GM12892 (cell line): ENCODE data around the gene CENPP.

Experiments used
- DNase-seq: peaks from one replicate; pipeline ENCODE4 v3.0.0; 2011; ENCODE audit not compliant: insufficient read length
- FAIRE-seq: peaks from 2 replicates; lab custom pipeline; 2011; peaks lifted over from hg19 to GRCh38; lab: Jason Lieb, UNC
- POLR2A ChIP-seq: IDR thresholded peaks from 2 replicates; pipeline ENCODE4 v1.6.1; 2011; ENCODE audit warnings: low read depth, low read length, control low read depth
- POLR2AphosphoS5 ChIP-seq: IDR thresholded peaks from 2 replicates; pipeline ENCODE4 v1.6.1; 2011; ENCODE audit warnings: low read depth, low read length, control low read depth
- TAF1 ChIP-seq: IDR thresholded peaks from 2 replicates; pipeline ENCODE4 v1.6.1; 2011; ENCODE audit warnings: low read depth, mild to moderate bottlenecking, control low read depth, low read length, borderline replicate concordance

The CENPP gene

DNA sequence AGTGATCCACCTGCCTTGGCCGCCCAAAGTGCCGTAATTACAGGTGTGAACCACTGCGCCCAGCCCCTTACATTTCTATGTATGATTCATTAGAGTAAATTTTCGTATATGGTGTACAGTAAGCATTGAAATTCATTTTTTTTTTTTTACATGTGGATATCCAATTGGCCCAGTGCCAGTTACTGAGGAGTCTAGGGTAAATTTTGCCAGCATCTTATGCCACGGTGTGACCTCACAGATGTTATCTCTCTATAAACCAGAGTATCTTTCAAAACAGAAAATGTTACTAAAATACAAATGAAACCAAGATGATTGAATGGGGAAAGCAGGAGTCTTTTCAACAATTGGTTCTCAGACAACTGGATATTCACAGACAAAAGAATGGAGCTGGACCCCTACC, 279.5 kb downstream of the CENPP start:
- DNase-seq = no peak
- TF ChIP-seq TAF1 = no peak
- TF ChIP-seq POLR2A = no peak
- TF ChIP-seq POLR2AphosphoS5 = no peak
- no peak for FAIRE-seq

DNA sequence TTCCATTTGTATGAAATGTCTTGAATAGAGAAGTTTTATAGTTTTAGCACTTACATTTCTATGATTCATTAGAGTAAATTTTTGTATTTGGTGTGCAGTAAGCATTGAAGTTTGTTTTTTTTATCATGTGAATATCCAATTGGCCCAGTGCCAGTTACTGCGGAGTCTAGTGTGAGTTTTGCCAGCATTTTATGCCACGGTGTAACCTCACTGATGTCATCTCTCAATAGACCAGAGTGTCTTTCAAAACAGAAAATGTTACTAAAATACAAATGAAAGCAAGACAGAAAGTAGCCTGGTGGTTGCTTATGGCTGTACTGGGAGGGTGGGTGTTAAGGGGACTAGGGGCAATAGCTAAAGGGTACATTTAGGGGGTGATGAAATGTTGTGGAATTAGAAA, 281.3 kb downstream of the CENPP start:
- FAIRE-seq = no peak
- DNase-seq = no peak
- TF ChIP-seq POLR2AphosphoS5 (no peak), POLR2A (no peak), TAF1 (no peak)

DNA sequence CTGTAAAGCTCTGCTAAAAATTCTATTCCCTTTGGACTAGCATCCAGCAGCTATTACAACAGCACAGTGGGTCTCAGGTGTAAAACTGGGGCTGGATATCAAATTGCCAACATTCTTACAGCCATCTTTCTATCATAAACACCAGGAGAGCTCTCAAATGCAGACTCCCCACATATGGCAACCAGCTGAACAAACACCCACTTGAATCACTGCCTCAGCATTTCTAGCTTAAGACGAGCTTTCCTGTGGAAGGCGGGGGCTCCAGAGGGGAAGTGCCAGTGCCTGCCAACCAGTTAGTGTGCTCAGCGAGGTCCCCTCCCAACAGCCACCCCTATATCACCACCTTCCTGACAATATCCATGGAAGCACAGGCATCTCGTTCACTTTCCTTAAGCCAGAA, 282.0 kb downstream of the CENPP start:
- FAIRE-seq (no peak), DNase-seq (no peak)

DNA sequence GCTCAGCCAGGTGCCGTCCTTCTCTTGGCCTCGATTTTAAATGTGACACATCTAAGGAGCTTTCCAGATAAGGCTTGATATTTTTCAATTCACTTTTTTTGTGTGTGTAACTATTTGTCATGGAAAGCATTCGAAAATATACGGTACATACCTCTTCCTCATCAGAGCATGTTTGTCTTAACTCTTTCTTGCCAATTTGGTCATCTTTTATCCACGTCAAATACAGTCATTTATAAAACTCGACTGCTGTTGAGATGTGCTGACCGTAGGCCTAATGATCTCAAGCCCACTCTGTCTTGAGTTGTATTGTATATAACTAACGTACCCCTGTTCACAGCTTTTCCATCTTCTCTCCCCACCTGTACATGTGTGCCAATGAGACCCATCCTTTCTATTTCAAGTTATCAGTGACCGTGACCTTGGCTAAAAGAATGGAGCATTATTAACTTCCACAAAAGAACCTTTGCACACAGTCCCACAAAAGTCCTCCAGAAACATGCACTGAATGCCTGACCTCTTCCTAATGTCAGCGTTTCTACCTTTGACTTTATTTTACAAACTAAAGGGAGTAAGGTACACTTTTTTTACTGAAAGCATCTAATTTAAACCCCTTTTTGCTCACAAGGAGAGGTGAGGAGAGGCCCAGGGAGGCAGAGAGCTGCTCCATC, 282.6 kb downstream of the CENPP start:
- FAIRE-seq (no peak), DNase-seq (no peak)
- TF ChIP-seq POLR2AphosphoS5 = no peak
- TF ChIP-seq POLR2A = no peak
- no peak for TF ChIP-seq TAF1

More for the DNA sequence above, 282.0 kb downstream of the CENPP start:
- TF ChIP-seq TAF1 (no peak), POLR2AphosphoS5 (no peak), POLR2A (no peak)

DNA sequence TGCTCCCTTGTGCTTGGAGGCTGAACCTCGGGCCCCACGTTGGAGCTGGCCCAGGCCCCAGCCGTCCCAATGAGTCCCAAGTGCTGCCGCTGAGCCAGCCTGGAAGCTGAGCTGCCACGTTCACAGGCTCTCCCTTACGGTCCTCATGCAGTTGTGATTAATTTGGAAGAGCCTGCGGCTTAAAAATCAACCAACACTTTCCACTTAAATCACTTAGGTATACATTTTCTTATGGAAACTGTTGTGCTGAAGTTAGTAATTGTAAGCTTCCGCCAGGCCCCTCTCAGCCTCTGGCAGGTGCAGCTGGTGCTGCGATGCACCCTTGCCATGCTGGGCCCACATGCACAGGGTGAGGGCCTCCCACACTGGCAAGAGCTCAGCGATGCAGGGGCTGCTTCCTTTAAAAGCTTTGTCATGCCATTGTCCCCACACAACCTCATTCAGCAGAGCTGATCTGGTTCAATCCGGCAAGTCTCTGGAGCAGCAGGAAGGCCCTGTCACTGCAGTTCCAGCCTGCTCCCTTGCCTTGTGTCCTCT, 283.2 kb downstream of the CENPP start:
- no peak for TF ChIP-seq POLR2AphosphoS5
- TF ChIP-seq TAF1 = no peak
- TF ChIP-seq POLR2A = no peak
- no peak for DNase-seq
- no peak for FAIRE-seq

DNA sequence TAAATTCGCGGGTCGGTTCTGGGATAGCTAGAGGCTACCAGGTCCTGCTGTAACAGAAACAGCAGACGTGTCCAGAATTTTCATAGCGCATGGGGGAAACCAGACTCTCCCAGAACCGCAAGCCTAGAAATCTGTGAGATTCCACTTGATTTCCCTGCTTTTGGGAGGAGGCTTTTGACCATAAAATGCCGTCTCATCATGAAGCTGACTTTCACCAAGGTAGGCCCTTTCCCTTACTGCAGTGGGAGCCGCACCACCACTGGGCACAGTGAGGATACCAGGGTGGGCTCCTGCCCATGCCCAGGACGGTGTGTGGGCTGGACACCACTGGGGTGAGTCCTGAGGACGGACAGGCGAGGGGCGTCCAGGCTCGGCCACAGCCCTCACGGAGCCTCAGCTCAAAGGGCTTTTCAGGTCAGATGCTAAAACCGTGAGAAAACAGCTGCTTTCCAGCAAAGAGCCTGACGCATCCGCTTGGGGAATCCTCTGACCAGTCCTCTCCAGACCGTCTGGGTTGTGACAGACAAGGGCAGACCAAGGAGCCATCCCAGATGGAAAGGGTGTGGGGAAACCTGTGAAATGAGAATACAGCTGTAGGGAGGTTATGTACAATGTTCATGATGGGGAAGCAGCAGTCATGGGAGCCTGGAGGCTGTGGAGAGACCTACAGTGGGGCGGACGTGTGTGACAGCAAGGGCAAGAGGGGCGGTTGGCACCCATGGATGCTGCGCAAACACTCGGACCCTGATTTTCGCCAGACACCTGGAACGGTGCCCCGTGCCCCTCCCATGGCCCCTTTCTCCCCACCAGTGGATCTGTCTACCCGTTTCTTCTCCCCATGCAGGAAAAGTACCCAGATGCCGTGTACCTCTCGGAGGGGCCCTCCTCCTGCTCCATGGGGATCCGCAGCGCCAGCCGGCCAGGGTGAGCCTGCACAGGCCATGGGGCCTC, 285.0 kb downstream of the CENPP start:
- DNase-seq (no peak), FAIRE-seq (no peak)
- no peak for TF ChIP-seq POLR2A
- no peak for TF ChIP-seq POLR2AphosphoS5
- no peak for TF ChIP-seq TAF1

DNA sequence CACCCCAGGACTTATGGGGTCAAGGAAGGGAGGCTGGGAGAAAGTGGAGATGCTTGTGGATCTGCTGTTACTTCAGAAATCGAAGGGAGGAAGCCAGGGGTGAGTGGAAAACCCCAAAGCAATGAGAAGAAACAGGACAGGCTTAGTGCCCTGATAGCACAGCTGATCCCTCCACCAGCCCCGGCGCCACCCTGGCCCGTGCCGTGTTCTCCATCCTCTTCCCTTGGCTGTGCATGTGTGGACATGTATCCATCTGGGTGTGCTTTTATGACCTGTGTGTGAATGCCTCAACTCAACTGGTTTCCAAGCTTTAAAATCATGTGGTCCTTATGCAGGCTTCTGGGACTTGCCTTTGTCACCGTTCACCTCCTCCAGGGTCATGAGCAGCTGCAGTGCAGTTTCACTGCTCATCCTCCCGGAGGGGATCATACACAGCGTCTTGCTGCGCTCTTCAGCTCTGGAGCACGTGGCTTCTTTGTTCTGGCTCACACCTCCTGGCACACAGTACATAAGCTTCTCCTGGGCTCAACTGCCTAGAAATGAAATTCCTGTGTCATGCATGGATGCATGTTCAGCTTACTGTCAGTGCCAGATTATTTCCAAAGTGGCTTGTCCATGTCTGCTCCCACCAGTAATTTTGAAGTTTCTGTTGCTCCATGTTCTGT, 286.0 kb downstream of the CENPP start:
- no peak for TF ChIP-seq POLR2AphosphoS5
- TF ChIP-seq TAF1 = no peak
- FAIRE-seq = no peak
- no peak for DNase-seq

DNA sequence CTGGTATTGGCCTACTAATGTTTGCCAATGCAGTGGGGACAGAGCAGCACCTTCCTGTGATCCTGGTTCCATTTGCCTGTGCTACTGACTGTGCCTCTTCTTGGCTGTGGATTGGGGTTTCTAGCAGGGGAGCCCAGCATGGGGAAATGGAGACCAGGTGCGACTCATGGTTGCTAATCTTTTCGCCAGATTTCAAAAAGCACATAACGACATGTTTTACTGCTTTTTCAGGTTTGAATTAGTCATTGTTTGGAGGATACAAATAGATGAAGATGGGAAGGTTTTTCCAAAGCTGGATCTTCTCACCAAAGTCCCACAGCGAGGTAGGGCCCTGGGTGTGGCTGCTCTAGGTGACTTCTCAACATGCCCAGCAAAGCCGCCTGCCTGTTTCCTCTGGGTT, 286.5 kb downstream of the CENPP start:
- TF ChIP-seq POLR2A = no peak
- no peak for TF ChIP-seq POLR2AphosphoS5
- TF ChIP-seq TAF1 = no peak
- FAIRE-seq = no peak

DNA sequence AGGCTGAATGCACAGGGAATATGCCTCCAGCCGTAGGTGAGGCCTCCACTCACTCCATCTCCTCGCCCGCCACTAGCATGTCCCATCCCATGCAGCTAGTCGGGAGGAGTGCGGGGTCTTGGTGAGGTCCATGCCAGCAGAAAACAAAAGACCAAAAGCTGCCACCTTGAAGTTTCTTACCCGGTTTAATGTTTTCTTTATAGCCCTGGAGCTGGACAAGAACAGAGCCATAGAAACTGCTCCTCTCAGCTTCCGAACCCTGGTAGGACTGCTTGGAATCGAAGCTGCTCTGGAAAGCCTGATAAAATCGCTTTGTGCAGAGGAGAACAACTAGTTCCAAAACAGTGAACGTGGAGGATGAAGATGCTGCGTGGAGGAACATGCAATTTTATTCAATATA, 287.1 kb downstream of the CENPP start:
- TF ChIP-seq POLR2AphosphoS5 (no peak), POLR2A (no peak), TAF1 (no peak)
- DNase-seq (no peak), FAIRE-seq (no peak)

More for the DNA sequence above, 286.5 kb downstream of the CENPP start:
- DNase-seq = no peak

DNA sequence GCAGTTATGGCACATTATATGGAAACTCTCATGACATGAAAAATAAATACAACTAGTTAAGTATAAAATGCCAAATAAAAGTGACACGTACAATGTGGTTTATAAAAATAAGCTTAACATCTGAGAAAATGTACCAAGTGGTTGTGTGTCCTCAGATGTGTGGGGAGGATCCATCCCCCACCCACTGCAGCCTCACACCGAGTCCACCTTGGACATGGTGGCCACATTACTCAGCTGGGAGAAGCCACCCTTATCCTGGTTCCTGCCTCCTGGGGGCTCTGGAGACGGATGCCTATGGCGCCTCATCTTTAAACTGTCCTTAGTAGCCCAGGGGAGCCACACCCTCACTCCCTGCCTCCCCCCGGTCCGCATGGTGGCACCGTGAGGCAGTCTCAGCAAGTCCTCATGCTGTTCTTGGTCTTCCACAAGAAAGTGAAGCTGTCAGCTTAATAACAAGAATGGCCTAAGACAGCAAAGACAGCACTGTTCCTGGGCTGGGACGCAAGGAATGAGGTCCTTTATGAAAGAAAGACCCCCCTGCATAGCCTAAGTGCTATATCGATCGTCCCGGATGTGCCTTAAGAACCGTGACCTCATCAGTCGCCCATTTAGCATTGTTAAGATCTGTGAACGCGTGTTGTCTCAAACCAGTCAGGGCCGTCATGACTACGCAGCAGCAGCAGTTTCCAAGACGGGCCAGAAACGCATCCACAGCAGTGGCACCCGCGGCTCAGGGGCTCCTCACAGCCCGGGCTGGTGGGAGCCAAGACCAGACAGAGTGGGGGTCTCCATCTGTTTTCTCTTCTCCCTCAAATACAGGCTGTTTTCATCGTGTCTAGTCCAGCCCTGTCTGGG, 287.7 kb downstream of the CENPP start:
- no peak for DNase-seq
- FAIRE-seq = no peak
- TF ChIP-seq POLR2AphosphoS5 (no peak), POLR2A (no peak), TAF1 (no peak)

DNA sequence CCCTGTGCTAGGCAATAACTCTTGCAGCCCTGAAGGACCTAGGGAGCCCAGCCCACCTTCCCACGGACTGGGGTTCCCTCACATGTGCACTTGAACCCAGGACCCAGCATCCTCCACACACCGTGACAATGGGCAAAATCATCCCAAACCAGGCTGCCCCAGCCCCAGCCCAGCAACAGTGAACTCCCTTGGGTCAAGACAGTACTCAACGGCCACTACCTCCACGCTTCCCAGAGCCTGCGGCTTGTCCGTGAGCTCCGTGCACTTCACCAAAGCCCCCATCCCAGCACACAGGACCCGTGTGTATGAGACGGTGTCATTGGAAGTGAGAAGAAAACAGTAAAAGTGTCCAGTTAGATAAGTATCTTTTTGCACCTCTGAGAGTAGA, 288.4 kb downstream of the CENPP start:
- DNase-seq (no peak), FAIRE-seq (no peak)
- TF ChIP-seq POLR2AphosphoS5 (no peak), POLR2A (no peak), TAF1 (no peak)
